WTC11 (cell line): ENCODE measurements around the gene NFIX.

ENCODE experiments used
- ATF1 ChIP-seq: sonication (generic); formaldehyde crosslinking; IDR thresholded peaks from 2 replicates; pipeline ENCODE4 v1.8.1; 2023; ENCODE audit warnings: mild to moderate bottlenecking, moderate library complexity, missing genetic modification reagents
- CBFB ChIP-seq: sonication (generic); formaldehyde crosslinking; IDR thresholded peaks from 2 replicates; pipeline ENCODE4 v1.8.1; 2022; ENCODE audit warnings: mild to moderate bottlenecking, low read depth, missing genetic modification reagents
- CREM ChIP-seq: sonication (generic); formaldehyde crosslinking; IDR thresholded peaks from 2 replicates; pipeline ENCODE4 v1.8.1; 2022; ENCODE audit warnings: mild to moderate bottlenecking, missing genetic modification reagents, moderate library complexity
- ESRRA ChIP-seq: sonication (generic); formaldehyde crosslinking; IDR thresholded peaks from 2 replicates; pipeline ENCODE4 v1.8.1; 2022; ENCODE audit warnings: mild to moderate bottlenecking, missing genetic modification reagents, borderline replicate concordance
- FOXP1 ChIP-seq: sonication (generic); formaldehyde crosslinking; IDR thresholded peaks from 2 replicates; pipeline ENCODE4 v1.8.0; 2022; ENCODE audit warnings: missing genetic modification reagents, mild to moderate bottlenecking, moderate library complexity, borderline replicate concordance
- SMAD3 ChIP-seq: sonication (generic); formaldehyde crosslinking; IDR thresholded peaks from 2 replicates; pipeline ENCODE4 v1.8.0; 2022; ENCODE audit warnings: missing genetic modification reagents, mild to moderate bottlenecking, borderline replicate concordance
- TF ChIP-seq, protein P1 (sequence below): sonication (generic); formaldehyde crosslinking; IDR thresholded peaks from 2 replicates; pipeline ENCODE4 v1.8.0; 2022; ENCODE audit warnings: missing genetic modification reagents
- TF ChIP-seq, protein P2 (sequence below): sonication (generic); formaldehyde crosslinking; IDR thresholded peaks from 2 replicates; pipeline ENCODE4 v1.8.0; 2023; ENCODE audit warnings: mild to moderate bottlenecking, missing genetic modification reagents
- TF ChIP-seq, protein P3 (sequence below): fragments of 200-600 bp; IDR thresholded peaks from 2 replicates; pipeline ENCODE4 v1.8.0; 2022; ENCODE audit warnings: antibody characterized with exemption
- TF ChIP-seq, protein P4 (sequence below): sonication (generic); formaldehyde crosslinking; IDR thresholded peaks from 2 replicates; pipeline ENCODE4 v1.8.1; 2023; ENCODE audit warnings: mild to moderate bottlenecking, missing genetic modification reagents

DNA sequence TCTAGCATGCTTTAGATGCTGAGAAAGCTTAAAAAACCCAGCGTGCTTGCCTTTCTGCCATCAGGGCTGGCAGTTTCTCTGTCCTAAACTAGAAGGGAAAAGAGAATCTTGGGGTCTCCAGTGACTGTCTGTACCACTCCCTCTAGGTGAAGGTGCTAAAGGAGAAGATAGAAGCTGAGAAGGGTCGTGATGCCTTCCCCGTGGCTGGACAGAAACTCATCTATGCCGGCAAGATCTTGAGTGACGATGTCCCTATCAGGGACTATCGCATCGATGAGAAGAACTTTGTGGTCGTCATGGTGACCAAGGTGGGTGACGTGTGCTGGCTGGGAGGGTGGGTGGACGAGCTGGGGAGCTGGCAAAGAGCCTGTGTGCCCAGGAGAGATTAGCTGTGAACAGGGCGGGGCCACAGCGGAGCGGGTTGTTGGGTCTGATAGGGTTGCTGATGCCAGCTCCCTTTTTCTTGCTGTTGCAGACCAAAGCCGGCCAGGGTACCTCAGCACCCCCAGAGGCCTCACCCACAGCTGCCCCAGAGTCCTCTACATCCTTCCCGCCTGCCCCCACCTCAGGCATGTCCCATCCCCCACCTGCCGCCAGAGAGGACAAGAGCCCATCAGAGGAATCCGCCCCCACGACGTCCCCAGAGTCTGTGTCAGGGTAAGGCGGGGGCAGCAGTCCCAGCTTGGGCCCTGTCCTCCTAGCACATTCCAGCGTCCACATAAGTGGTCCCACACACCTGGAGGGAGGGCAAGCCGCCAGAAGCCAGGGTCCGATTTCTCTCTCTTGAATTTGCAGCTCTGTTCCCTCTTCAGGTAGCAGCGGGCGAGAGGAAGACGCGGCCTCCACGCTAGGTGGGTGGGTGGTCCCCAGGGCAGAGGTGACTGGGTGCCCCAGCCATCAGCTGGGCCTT is 47.3 kb upstream of the NFIX start:
- TF ChIP-seq, protein P1, sequence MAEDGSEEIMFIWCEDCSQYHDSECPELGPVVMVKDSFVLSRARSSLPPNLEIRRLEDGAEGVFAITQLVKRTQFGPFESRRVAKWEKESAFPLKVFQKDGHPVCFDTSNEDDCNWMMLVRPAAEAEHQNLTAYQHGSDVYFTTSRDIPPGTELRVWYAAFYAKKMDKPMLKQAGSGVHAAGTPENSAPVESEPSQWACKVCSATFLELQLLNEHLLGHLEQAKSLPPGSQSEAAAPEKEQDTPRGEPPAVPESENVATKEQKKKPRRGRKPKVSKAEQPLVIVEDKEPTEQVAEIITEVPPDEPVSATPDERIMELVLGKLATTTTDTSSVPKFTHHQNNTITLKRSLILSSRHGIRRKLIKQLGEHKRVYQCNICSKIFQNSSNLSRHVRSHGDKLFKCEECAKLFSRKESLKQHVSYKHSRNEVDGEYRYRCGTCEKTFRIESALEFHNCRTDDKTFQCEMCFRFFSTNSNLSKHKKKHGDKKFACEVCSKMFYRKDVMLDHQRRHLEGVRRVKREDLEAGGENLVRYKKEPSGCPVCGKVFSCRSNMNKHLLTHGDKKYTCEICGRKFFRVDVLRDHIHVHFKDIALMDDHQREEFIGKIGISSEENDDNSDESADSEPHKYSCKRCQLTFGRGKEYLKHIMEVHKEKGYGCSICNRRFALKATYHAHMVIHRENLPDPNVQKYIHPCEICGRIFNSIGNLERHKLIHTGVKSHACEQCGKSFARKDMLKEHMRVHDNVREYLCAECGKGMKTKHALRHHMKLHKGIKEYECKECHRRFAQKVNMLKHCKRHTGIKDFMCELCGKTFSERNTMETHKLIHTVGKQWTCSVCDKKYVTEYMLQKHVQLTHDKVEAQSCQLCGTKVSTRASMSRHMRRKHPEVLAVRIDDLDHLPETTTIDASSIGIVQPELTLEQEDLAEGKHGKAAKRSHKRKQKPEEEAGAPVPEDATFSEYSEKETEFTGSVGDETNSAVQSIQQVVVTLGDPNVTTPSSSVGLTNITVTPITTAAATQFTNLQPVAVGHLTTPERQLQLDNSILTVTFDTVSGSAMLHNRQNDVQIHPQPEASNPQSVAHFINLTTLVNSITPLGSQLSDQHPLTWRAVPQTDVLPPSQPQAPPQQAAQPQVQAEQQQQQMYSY = no peak
- TF ChIP-seq, protein P2, sequence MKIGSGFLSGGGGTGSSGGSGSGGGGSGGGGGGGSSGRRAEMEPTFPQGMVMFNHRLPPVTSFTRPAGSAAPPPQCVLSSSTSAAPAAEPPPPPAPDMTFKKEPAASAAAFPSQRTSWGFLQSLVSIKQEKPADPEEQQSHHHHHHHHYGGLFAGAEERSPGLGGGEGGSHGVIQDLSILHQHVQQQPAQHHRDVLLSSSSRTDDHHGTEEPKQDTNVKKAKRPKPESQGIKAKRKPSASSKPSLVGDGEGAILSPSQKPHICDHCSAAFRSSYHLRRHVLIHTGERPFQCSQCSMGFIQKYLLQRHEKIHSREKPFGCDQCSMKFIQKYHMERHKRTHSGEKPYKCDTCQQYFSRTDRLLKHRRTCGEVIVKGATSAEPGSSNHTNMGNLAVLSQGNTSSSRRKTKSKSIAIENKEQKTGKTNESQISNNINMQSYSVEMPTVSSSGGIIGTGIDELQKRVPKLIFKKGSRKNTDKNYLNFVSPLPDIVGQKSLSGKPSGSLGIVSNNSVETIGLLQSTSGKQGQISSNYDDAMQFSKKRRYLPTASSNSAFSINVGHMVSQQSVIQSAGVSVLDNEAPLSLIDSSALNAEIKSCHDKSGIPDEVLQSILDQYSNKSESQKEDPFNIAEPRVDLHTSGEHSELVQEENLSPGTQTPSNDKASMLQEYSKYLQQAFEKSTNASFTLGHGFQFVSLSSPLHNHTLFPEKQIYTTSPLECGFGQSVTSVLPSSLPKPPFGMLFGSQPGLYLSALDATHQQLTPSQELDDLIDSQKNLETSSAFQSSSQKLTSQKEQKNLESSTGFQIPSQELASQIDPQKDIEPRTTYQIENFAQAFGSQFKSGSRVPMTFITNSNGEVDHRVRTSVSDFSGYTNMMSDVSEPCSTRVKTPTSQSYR (CRISPR knock-in tag) = no peak
- TF ChIP-seq SMAD3 (CRISPR knock-in tag) (no peak), ESRRA (CRISPR knock-in tag) (no peak), ATF1 (no peak), CBFB (CRISPR knock-in tag) (no peak), CREM (CRISPR knock-in tag) (no peak), FOXP1 (no peak)
- TF ChIP-seq, protein P3, sequence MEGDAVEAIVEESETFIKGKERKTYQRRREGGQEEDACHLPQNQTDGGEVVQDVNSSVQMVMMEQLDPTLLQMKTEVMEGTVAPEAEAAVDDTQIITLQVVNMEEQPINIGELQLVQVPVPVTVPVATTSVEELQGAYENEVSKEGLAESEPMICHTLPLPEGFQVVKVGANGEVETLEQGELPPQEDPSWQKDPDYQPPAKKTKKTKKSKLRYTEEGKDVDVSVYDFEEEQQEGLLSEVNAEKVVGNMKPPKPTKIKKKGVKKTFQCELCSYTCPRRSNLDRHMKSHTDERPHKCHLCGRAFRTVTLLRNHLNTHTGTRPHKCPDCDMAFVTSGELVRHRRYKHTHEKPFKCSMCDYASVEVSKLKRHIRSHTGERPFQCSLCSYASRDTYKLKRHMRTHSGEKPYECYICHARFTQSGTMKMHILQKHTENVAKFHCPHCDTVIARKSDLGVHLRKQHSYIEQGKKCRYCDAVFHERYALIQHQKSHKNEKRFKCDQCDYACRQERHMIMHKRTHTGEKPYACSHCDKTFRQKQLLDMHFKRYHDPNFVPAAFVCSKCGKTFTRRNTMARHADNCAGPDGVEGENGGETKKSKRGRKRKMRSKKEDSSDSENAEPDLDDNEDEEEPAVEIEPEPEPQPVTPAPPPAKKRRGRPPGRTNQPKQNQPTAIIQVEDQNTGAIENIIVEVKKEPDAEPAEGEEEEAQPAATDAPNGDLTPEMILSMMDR = no peak
- TF ChIP-seq, protein P4, sequence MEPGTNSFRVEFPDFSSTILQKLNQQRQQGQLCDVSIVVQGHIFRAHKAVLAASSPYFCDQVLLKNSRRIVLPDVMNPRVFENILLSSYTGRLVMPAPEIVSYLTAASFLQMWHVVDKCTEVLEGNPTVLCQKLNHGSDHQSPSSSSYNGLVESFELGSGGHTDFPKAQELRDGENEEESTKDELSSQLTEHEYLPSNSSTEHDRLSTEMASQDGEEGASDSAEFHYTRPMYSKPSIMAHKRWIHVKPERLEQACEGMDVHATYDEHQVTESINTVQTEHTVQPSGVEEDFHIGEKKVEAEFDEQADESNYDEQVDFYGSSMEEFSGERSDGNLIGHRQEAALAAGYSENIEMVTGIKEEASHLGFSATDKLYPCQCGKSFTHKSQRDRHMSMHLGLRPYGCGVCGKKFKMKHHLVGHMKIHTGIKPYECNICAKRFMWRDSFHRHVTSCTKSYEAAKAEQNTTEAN (CRISPR knock-in tag) = no peak
